ENCODE data around the gene OBSCN.

OBSCN gene

DNA sequence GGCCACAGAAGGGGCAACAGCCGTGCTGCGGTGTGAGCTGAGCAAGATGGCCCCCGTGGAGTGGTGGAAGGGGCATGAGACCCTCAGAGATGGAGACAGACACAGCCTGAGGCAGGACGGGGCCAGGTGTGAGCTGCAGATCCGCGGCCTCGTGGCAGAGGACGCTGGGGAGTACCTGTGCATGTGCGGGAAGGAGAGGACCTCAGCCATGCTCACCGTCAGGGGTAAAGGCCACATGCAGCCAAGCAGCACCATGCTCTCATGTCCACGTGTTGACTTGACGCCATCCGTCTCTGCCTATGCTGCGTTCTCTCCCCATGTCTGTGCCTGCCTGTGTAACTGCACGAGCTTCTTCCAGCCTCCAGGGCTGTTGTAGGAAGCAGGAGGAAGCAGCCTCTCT lies 85.5 kb downstream of the OBSCN start:
- DNase-seq, result no peak

DNA sequence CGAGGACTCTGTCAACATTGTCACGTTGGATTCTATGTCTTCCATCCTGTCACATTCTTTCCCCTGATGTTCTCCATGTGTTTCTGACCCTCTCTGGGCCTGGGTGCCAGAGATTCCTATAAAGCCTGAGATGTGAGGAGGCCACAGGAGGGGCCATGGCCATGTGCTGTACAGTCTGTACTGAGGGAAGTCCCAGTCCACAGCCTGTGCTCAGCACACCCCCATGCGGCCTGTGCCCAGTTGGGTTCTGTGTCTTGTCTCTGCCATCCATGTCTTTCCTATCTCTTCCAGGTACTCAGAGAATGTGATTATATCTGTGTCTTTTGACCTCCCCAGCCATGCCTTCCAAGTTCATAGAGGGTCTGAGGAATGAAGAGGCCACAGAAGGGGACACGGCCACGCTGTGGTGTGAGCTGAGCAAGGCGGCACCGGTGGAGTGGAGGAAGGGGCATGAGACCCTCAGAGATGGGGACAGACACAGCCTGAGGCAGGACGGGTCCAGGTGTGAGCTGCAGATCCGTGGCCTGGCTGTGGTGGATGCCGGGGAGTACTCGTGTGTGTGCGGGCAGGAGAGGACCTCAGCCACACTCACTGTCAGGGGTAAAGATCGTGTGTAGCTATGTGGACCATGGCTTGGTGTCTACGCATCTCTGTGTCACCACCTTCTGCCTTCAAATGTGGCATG lies 86.1 kb downstream of the OBSCN start:
- no peak for DNase-seq

DNA sequence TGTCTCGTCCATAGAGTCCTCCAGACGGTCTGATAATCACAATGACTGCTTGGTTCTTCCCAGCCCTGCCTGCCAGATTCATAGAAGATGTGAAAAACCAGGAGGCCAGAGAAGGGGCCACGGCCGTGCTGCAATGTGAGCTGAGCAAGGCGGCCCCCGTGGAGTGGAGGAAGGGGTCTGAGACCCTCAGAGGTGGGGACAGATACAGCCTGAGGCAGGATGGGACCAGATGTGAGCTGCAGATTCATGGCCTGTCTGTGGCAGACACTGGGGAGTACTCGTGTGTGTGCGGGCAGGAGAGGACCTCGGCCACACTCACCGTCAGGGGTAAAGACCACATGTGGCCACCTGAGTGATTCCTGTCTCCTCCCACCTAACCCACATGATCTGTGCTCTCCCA lies 86.9 kb downstream of the OBSCN start:
- no peak for DNase-seq

DNA sequence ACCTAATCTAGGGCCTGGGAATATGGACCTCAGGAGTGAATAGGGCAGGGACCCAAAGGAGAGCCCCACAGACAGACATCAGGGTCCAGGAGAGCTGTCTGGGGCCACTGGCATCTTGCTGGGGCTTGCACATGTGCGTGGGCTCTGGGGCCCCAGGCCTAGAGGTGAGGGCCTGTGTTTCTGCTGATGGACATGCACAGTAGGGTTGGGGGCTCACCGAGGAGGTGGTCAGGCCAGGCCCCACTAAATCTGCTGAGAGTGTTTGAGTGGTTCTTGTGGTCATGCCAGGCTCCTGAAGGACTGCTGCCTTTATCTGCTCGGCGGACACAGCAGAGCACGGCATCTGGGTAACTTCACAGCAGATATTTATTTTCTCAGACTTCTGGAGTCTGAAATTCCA lies 87.4 kb downstream of the OBSCN start:
- DNase-seq, result no peak

DNA sequence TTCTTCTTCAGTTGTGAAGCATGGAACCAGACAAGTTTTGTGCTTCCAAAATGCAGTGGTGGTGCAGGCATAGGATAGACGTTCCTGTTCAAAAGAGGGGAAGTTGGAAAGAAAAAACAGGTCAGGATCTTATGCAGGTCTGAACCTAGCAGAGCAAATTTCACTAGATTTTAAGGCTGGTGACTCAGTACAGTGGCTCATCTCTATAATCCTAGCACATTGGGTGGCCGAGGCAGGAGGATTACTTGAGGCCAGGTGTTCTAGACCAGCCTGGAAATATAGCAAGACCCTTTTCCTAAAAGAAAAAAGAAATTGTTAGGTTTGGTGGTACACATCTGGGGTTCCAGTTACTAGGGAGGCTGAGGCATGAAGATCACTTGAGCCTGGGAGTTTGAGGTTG lies 88.1 kb downstream of the OBSCN start:
- DNase-seq, result no peak

DNA sequence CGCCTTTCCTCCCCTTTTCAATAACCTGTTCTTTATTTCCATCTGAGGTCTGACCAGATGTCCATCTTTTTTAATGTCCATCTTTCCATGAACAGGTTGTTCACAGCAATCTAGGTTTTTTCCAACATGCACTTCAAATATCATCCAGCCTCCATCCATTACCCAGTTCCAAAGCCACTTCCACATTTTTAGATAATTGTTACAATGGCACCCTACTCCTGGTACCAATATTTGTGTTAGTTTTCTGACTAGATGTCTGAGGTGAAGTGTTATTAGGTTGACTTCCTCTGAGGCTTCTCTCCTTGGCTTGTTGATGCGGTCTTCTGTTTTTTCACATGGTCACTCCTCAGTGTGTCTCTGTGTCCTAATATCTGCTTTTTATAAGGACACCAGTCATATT lies 89.4 kb downstream of the OBSCN start:
- no peak for DNase-seq

DNA sequence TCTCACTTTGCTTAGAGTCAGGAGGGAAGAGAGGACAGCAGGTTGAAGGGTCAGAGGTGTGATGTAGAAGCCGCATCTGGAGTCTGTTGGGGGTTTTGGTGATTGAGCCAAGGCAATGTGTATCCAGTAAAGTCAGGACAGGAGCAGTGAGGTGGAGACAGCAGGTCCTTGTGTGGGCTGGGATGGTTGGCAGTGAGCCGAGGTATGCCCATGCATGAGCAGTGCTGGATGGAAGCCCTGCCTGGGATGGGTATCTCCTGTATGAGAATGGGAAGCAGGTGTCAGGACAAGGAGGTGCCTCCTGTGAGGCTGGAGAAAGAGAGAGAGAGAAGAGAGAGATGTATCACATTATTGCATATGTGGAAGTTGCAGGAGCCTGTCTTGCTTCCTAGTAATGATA lies 90.0 kb downstream of the OBSCN start:
- DNase-seq, result no peak

DNA sequence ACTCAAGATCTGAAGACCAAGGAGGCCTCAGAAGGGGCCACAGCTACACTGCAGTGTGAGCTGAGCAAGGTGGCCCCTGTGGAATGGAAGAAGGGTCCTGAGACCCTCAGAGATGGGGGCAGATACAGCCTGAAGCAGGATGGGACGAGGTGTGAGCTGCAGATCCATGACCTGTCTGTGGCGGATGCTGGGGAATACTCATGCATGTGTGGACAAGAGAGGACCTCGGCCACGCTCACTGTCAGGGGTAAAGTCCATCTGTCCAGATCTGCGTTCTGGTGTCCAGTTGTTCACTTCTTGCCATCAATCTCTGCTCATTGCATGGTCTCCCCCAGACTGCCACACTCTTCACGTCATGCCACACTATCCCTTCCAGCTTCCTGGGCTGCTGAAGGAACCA lies 90.6 kb downstream of the OBSCN start:
- no peak for DNase-seq

DNA sequence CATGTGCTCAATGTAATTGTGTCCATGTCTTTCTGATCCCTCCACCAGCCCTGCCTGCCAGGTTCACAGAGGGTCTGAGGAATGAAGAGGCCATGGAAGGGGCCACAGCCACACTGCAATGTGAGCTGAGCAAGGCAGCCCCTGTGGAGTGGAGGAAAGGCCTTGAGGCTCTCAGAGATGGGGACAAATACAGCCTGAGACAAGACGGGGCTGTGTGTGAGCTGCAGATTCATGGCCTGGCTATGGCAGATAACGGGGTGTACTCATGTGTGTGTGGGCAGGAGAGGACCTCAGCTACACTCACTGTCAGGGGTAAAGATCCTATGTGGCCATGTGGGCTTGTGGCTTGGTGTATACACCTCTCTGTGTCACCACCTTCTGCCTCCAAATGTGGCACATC lies 91.4 kb downstream of the OBSCN start:
- DNase-seq, result no peak

DNA sequence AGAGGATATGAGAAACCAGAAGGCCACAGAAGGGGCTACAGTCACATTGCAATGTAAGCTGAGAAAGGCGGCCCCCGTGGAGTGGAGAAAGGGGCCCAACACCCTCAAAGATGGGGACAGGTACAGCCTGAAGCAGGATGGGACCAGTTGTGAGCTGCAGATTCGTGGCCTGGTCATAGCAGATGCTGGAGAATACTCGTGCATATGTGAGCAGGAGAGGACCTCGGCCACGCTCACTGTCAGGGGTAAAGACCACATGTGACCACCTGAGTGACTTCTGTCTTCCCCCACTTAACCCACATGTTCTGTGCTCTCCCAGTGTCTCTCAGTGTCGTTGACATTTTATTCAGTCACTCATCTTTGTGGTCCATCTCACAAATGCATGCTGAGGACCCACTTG lies 92.1 kb downstream of the OBSCN start:
- DNase-seq, result no peak

DNA sequence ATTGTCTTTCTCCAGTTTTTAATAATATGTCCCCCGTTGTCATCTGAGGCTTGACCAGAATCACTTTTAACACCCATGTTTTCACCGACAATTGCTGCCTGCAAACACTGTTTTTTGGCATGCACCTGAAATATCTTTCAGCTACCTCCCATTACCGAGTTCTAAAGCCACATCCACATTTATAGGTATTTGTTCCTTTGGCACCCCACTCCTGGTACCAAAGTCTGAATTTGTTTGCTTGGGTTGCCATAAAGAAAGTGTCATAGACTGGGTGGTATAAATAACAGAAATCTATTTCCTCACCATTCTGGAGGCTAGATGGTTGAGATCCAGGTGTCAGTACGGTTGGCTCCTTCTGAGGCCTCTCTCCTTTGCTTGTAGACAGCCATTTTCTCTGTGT lies 94.2 kb downstream of the OBSCN start:
- DNase-seq, result no peak

DNA sequence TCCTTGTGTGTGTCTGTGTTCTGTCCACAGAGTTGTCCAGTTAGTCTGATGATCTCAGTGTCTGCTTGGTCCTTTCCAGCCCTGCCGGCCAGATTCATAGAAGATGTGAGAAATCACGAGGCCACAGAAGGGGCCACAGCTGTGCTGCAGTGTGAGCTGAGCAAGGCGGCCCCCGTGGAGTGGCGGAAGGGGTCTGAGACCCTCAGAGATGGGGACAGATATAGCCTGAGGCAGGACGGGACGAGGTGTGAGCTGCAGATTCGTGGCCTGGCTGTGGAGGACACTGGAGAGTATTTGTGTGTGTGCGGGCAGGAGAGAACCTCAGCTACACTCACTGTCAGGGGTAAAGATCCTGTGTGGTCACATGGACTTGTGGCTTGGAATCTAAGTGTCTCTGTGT lies 95.8 kb downstream of the OBSCN start:
- no peak for DNase-seq

DNA sequence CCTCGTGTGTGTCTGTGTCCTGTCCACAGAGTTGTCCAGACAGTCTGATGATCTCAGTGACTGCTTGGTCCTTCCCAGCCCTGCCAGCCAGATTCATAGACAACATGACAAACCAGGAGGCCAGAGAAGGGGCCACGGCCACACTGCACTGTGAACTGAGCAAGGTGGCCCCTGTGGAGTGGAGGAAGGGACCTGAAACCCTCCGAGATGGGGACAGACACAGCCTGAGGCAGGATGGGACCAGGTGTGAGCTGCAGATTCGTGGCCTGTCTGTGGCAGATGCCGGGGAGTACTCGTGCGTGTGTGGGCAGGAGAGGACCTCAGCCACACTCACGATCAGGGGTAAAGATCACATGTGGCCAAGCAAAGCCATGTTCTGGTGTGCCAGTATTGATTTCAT lies 96.4 kb downstream of the OBSCN start:
- no peak for DNase-seq

DNA sequence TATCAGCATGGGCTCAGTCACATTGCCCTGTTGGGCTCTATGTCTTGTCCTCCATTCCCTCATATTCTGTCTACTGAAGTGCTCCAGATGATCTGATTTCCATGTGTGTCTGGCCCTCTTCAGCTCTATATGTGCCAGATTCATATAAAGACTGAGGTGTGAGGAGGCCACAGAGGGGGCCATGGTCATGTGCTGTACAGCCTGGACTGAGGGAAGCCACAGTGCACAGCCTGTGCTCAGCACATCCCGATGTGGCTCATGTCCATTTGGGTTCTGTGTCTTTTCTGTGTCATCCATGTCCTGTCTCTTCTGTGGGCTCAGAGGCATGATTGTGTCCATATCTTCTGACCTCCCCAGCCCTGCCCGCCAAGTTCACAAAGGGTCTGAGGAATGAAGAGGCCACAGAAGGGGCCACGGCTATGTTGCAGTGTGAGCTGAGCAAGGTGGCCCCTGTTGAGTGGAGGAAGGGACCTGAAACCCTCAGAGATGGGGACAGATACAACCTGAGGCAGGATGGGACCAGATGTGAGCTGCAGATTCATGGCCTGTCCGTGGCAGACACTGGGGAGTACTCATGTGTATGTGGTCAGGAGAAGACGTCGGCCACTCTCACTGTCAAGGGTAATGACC lies 97.0 kb downstream of the OBSCN start:
- no peak for DNase-seq

DNA sequence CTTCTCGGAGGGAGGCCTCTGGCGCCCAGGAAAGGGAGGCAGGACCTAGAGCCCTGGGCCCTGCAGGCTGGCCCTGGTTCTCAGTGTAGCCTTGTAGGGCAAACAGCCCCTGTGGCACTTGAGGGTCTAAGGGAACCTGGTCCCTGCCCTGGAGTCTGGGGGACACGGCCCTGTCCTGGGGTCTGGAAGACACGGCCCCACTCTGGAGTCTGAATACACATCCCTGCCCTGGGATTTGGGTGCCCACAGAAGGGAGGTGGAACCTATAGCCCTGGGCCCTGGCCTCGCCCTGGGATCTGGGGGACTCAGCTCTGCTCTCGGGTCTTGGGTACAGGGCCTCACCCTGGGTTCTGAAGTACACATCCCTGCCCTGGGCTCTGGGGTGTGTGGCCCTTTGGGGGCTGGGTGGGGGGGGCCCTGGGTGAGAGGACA lies 97.9 kb downstream of the OBSCN start:
- DNase-seq, result no peak

DNA sequence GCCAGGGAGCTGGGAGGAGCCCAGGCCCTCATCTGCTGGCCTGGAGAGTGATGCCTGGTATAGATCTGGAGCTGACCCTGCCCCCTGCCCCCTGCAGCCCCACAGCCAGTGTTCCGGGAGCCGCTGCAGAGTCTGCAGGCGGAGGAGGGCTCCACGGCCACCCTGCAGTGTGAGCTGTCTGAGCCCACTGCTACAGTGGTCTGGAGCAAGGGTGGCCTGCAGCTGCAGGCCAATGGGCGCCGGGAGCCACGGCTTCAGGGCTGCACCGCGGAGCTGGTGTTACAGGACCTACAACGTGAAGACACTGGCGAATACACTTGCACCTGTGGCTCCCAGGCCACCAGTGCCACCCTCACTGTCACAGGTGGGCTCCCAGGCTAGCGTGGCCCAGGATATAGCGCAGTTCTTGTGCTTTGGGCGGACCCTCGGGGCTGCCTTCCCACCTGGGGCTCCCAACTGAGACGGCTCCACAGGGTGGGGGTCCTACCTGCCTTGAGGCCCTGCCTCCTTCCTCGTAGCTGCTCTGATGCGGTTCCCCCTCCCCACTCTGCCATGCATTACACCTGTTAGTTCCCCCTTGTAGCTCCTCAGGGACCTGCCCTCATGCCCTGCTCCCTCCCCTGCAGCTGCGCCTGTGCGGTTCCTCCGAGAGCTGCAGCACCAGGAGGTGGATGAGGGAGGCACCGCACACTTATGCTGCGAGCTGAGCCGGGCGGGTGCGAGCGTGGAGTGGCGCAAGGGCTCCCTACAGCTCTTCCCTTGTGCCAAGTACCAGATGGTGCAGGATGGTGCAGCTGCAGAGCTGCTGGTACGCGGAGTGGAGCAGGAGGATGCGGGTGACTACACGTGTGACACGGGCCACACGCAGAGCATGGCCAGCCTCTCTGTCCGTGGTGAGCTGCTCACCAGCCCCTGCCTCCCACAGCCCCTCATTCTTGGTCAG lies 98.7 kb downstream of the OBSCN start:
- no peak for DNase-seq

DNA sequence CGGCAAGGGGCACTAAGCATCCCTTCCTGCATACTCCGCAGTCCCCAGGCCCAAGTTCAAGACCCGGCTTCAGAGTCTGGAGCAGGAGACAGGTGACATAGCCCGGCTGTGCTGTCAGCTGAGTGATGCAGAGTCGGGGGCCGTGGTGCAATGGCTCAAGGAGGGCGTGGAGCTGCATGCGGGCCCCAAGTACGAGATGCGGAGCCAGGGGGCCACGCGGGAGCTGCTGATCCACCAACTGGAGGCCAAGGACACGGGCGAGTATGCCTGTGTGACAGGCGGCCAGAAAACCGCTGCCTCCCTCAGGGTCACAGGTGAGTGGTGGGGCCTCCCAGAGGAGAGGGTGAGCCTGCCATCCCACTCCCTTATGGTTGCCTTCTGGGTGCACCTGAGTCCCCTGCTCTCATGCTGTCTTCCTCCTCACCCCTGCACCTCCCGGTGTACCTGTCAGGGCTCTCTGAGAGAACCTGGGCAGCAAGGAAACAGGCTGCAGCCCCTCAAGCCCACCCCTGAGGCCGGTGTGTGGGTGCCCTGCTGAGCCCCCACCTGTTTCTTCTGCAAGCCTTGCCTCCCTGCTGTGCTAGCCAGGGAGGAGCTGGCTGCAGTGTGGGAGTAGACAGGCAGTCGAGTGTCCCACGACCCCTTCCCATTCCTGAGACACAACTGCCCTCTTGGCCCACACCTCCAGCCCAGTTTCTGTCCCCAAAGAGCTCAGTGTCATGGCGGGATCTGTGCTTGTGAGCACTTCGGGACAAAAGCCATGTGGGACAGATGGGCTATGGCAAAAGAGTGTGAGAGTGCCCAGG lies 99.6 kb downstream of the OBSCN start:
- DNase-seq, result no peak

DNA sequence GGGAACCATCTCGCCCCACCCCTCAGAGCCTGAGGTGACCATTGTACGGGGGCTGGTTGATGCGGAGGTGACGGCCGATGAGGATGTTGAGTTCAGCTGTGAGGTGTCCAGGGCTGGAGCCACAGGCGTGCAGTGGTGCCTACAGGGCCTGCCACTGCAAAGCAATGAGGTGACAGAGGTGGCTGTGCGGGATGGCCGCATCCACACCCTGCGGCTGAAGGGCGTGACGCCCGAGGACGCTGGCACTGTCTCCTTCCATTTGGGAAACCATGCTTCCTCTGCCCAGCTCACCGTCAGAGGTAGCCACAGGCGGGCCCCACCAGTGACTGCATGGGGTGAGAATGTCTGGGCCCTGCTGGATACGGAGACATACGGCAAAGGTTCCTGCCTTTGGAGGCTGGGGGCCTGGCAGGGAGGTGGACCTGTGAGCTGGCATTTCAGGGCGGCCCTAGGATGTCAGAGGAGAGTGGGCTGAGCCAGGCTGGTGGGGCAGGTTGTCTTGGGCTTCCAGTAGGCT lies 100.3 kb downstream of the OBSCN start:
- DNase-seq, result no peak

DNA sequence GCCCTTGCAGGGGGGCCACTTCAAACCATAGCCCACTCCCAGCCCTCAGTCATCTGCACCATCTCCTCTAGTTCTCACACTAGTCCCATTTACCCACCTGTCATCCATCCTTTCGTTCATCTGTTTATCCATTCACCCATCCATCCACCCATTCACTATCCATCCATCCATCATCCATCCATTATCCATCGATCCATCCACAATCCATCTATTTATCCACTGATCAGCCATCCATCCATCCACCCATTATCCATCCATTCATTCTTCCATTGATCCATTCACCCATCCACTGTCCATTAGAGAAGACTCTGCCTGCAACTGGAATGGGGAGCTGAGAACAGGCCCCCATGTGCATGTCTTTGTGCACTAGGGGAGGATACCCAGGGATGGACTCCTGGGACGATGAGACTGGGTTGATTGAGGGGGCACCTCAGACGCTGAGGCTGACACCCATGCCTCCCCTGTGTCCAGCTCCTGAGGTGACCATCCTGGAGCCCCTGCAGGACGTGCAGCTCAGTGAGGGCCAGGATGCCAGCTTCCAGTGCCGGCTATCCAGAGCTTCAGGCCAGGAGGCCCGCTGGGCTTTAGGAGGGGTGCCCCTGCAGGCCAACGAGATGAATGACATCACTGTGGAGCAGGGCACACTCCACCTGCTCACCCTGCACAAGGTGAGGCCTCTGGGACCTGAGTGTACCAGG lies 100.9 kb downstream of the OBSCN start:
- DNase-seq, result no peak

DNA sequence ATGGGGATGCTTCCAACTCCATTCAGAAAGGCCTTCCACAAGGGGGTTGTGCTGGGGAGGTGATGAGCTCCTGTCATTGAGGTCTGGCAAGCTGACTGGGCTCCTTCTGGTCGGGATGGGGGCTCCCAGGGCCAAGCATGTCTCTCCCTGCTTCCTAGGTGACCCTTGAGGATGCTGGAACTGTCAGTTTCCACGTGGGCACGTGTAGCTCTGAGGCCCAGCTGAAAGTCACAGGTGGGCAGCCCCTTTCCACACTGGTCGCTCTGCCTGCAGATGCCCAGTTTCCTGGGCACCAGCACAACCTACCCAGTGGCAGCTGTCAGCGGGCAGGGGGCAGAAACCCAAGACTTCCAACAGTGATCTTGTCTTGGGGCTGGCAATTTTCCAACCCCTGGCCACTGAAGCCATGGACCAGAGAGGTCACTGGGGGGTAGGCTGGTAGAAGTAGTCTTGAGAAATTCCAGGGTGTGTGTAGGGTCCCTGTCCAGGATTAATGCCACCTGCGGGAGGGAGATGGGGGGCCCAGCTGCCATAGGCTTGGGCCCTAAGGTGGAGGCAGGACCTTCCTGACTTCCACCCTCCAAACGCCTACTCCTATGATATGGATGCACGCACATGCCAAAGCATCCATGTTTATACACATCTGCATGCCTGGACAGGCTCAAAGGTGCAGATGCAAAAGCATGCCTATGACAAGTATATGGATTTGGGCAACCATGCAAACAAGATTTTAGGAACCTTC lies 101.7 kb downstream of the OBSCN start:
- DNase-seq, result no peak

DNA sequence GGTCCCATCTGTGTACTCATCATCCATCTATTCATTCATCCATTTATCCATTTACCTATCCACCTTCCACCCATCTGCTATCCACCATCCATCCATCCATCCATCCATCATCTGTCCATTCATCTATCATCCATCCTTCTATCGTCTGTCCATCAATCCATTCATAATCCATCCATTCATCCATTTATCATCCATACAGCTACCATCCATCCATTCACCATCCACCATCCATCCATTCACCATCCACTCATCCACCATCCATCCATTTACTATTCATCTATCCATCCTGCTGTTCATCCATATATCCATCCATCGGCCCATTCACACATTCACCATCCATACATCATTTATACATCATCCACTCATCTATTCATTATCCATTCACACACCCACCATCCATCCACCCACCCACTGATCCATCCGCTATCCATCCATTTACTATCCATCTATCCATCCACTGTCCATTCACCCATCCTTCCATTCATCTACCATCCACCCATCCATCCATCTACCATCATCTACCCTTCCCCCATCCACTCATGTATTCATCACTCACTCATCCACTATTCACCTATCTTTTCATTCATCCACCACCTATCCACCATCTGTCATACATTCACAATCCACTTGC lies 102.4 kb downstream of the OBSCN start:
- DNase-seq, result no peak
